GM19351 (cell line): ENCODE measurements around the gene CD2BP2.

Experiments
- ATAC-seq: cut with Tn5 transposase; IDR thresholded peaks from one replicate; pipeline ENCODE4 v1.9.1; 2021; ENCODE audit warnings: mild to moderate bottlenecking, moderate library complexity; ENCODE audit not compliant: unreplicated experiment

CD2BP2 gene

DNA sequence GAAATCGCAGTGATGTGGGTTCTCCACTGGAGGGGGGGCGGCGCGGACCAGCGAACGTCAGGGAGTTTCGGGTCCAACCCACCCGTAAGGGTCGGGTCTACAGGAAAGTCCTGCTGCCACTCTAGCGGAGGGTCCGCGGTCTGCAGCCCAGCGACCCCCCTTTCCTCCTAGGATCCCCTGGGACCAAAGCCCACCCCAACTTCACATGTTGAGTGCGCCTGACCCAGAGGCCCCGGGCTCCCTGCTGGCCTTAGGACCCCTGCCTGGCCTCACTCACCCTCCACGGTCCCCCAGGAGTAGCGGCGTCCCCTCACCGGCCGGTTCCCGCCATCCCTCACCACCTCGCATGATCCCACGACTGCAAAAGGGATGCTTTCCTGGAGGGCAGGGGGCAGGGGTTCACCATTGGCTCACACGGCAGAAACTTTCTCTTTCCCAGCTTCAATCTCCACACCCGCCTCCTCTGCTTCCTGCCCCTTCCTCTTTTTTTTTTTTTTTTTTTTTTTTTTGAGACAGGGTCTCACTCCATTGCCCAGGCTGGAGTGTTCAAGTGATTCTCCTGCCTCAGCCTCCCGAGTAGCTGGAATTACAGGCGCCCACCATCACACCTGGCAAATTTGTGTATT lies 24.2 kb upstream of the CD2BP2 start:
- no peak for ATAC-seq

DNA sequence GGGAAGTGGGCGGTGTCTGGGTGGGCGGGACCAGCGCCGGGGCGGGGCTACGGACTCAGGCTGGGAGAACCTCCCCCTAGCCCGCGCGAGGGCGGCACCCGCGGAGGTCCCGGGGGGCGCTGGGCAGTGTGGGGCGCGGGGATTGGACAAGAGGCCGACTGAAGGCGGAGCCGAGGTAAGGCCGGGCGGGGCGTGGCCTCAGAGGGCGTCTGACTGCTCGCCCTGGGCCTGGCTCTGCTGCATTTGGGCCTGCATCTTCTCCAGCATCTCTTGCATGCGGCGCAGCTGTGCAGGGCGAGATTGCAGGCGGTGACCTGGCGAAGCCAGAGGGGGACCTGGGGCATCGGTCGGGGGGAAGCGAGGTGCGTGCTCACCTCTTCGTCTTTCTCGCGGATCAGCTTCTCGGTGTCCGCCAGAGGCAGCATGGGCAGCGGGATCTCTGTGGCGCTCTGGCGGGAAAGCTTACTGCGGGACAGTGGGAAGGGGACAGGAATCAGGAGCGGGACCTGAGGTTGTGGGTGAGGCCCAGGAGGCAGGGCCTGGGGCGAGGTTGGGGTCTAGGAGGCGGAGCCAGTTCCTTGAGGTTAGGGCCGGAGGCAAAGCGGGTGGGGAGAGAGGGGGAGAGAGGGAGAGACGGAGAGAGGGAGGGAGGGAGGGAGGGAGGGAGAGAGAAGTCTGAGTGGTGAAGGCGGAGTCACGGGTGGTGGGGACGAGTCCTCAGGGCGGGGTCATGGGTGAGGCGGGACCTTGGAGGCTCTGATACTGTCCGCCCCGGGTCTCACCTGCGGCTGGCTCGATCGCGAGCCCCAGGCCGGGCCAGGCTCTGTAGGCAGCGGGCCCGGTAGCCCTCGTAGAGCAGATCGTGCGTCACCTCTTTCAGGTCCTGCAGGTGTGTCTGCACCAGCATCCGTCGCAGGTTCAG lies 23.4 kb upstream of the CD2BP2 start:
- peak; percentile 85 for ATAC-seq

DNA sequence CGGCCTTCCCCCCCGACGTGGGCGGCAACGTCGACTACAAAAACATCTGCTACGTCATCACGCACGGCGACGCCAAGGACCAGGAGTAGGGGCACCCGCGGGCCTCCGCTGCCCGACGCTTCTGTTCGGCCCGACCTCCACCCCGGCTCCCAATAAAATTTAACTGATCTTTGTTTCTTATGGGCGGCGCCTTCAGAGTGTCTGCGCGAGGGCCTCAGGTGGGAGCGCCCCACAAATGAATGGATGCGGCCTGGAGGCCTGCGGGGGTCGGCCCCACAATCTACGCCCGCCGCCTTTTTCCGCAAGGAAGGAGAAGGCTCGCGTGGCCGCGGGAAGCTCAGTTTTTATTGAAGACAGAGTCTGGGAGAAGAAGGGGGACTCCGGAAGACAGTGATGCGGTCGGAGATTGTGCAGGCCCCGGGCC lies 22.7 kb upstream of the CD2BP2 start:
- peak; percentile 27 for ATAC-seq

DNA sequence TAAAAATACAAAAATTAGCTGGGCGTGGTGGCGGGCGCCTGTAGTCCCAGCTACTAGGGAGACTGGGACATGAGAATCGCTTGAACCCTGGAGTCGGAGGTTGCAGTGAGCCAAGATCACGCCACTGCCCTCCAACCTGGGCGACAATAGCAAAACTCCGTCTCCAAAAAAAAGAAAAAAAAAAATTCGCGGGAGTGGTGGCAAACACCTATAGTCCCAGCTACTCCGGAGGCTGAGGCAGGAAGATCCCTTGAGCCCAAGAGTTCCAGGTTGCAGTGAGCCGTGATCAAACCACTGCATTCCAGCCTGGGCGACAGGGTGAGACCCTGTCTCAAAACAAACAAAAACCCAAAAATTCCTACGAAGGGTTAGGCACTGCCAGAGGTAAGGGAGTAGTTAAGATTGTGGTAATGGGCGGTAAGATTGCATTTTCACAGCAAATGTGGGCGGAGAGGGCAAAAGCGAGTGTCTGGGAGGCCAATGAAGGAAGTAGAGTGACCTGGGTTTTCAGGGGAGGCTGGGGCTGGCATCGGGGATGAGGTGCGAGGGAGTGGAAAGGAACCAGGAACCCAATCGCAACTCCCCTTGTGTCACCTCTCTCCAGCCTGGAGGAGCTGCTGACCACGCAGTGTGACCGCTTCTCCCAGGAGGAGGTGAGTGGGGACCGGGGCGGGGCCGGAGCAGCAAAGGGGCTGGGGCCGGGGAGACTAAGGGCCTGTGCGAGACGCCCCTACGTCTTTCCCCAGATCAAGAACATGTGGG lies 22.1 kb upstream of the CD2BP2 start:
- ATAC-seq = no peak

DNA sequence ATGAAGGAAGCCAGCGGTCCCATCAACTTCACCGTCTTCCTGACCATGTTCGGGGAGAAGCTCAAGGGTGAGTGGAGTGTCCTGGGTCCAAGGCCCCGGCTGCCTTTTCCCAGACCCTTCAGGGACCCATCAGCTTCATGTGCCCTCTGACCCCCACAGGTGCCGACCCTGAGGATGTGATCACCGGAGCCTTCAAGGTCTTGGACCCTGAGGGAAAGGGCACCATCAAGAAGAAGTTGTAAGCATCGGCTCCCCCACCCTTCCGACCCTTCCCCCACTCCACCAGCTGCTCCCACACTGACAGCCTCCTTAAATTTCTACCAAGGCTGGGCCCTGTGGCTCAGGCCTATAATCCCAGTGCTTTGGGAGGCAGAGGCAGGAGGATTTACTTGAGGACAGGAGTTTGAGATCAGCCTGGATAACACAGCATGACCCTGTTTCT lies 21.4 kb upstream of the CD2BP2 start:
- ATAC-seq = no peak

DNA sequence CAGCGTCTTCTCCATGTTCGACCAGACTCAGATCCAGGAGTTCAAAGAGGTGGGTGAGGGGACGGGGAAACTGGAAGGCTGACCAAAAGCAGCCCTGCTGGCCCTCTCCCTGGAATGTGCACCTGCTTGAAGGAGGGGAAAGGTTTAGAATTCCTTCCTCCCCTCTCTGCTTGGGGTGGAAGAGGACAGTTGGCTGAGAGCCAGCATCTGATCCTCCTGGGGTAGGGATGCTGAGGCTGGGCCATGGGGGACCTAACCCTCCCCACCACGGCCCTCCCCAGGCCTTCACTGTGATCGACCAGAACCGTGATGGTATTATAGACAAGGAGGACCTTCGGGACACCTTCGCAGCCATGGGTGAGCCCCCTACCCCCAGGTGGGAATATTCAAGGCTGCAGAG lies 20.8 kb upstream of the CD2BP2 start:
- no peak for ATAC-seq

DNA sequence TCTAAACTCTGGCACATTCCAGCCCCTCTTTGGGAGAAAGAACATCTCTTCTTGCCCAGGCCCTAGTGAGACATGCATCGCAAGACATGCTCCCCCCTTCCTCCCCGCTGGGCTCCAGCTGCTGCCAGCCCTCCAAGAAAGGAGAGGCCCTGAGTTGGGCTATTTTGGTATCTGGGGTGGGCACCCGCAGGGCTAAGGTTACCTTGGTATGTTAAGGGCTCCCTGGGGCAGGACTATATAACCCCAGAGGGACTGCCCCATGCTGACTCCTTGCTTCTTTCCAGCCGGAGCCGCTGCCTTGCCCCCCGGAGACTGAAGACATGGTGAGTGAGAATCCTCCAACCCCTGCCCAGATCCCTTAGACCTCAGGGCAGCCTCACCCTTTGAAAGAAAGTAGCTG lies 19.4 kb upstream of the CD2BP2 start, which contains the start of gene MYL11:
MYL11 (plus strand) TSS at position 265 of the 400 bp plus-strand sequence; CDS start at position 321, 56 bp downstream.
- no peak for ATAC-seq

DNA sequence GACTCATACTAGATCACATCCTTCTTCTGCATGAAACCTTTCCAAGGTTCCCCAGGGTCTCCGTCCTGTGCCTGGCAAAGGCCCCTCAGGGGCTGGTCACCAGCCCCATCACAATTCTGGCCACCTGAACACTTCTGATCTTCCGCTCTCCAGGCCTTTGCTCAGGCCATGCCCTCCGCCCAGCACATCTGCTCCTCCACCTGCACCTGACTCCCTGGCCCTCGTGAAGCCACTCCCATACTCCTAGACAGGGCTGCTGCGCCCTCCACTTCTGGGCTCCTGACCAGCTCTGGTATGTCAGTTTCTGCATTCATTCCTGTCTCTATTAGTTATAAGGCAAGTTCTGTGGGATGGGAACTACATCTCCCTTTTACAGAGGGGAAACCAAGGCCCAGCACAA lies 17.6 kb upstream of the CD2BP2 start:
- no peak for ATAC-seq

DNA sequence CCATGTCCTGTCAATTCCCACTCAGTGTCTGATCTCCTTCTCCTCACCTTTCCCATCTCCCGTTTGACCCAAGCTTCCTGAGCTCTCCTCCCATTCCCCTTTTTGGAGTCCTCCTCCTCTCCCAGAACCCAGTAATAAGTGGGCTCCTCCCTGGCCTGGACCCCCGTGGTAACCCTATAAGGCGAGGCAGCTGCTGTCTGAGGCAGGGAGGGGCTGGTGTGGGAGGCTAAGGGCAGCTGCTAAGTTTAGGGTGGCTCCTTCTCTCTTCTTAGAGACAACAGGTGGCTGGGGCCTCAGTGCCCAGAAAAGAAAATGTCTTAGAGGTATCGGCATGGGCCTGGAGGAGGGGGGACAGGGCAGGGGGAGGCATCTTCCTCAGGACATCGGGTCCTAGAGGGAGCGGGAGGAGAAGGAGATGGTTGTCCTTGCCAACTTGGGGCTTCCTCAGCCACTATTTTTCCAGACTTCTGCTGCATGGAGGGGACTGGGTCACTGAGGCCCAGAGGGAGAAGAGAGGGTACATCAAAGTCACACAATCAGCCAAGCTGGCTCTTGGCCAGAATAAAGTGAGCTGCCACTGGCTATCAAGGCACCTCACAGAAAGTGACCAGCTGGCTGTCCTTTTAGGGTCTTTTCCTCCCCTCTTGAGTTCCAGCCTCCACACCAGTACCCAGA lies 17.1 kb upstream of the CD2BP2 start:
- no peak for ATAC-seq

DNA sequence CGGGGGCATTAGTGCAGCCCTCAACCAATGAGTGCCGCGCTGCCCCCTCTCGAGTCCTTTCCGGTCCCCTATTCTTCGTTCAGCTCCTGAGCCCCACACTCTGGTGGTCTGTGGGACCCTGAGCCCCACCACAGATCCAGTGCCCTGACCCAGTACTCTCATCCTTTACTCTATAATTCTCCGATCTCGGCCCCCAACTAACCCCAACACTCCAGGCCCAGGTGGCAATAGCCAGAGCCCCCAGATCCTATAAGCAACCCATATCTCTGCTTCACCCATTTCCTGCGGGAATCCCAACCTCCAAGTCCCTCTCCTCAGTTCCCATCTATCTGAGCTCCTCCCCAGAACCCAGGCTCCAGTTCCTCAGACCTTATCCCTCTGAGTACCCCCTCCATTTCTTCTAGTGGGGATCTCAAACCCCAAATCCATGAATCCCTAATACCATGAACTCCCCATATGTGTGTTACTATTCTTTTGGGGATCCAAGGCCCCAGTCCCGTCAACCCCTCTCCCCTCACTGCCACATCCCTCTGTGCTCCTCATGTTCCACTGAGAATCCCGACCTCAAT lies 16.2 kb upstream of the CD2BP2 start:
- no peak for ATAC-seq

DNA sequence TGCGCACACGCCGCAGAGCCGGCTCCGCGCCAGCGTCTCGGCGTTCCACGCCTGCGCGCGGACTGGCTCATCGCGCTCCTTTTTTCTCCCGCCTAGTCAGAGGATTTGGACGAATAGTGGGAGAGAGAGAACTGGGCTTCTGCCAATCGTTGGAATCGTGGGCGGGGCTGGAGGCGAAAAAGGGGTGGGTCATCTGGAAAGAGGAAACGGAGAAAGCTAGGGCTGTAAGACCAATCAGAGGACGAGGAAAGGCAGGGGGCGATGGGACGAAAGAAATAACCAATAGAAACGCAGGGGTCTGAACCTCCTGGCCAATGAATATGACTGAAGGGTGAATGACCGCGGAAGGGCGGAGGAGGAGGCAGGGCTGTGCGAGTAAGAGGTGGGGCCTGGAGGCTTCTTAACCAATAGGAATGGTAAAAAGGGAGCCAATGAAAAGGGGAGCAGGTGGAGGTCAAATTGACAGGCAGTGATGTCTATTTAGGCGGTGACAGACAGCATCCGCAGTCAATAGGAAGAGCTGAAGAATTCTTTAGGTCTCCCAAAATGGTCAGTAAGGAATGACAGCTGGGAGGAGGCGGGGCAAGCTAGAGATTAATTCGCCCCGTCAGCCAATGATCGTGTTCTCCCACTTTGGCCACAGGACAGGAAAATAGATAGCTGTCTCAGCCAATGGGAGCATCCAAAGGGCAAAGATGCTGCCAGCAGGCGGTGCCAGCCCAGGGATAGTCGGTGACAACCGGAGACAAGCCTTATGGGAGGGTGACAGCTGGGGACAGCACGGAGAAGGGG lies 15.5 kb upstream of the CD2BP2 start, which contains the start of gene TBC1D10B:
TBC1D10B (minus strand) TSS at position 39 of the 792 bp plus-strand sequence. CDS start 311 bp downstream, outside the sequence.
- ATAC-seq = peak; percentile 81

DNA sequence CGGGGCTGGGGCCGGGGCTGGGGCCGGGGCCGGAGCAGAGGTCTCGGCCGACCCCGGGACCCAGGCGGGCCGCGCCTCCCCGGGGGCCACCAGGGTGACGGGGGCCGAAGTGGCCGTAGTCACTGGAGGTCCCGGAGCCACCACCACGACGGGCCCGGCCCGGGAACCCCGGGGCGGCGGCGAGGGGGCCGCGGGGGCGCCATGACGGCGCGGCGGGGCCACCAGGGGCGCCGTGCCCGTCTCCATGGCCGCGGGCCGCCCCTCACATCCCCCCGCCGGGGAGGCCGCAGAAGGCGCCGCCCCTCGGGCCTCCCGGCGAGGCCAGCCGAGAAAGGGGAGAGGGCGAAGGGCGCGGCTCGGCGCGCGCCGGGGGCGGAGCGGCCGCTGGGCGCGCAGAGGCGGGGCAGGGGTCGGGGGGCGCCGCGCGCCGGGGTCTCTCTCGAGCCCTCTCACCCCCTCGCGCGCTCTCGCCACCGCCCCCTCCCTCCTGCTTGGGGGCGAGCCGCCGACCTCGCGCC lies 14.9 kb upstream of the CD2BP2 start:
- peak; percentile 10 for ATAC-seq

DNA sequence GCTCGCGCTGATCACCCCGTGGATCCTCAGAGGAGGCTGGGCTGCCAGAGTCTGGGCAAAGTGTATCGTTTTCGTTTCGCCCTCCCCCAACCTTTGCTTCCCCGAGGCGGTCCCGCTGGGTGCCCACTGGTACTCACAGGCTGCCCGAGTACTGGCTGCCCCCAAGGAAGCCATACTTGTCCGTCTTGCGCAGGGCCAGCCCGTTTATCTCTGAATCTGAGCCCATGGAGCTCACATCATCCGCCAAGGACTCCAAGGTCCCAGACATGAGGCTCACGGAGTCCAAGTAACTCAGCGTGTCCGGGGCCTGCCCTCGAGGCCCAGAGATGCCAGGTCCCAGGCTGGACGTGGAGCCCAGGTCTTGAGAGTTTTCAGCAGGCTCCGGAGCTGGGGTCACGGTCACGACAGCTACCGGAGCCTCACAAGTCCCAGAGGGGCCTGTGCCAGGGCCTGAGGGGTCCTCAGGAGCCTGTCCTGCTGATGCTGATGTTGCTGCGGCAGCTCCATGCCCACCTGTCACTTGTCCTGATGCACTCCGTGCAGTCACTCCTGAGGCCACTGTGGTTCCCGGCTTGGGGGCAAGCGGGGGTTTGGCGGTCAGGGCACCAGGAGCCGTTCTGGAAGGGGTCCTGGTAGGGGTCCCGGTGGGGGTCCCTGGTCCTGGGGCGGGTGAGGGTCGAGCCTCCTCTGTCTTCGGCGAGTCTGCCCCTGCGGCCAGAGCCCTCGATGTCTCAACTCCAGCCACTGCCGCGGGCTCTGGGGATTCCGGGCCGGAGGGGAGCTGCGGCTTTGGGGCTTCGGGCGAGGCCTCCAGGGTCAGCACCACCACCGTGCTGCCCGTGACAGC lies 14.2 kb upstream of the CD2BP2 start:
- no peak for ATAC-seq

DNA sequence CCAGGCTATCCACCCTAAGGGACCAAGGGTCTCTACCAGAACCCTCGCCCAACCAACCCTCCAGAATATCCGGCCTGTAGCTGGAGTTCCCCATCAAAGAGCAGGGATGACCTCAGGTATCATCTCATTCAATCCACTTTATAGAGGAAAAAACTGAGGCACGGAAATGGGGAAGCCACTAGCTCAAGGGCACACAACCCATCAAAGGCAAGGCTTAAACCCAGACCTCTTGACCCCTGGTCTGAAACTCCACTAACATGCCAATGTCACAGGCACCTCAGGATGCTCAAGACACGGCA lies 13.6 kb upstream of the CD2BP2 start:
- no peak for ATAC-seq

DNA sequence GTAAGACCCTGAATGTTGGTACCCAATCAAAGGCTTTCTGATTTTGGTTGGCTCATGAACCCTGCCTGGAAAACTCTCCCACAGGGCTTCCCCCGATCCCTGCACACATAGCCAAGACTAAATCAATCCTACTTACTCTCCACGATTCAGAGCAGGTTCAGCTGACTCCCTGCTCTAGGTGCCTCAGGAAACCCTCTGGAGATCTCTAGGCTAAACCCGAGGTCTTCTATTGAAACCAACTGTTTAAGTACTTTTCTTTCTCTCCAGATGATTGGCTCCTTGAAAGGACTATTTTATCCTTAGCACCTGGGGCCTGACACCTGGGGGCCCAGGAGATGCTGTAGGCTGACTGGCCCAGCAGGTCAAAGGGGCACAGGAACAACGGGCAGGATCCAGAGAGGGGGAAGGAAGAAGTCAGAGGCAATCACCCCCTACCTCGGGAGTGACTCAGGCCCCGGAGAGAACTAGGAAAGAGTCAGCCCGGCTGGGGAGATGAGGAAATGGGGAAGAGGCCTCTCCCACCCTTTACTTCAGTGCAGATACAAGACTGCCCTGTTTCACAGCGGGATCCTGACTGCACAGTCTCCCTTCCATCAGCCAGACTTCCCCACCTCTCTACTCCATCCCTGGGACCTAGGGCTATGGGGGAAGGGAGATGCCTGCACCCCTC lies 13.1 kb upstream of the CD2BP2 start:
- no peak for ATAC-seq

DNA sequence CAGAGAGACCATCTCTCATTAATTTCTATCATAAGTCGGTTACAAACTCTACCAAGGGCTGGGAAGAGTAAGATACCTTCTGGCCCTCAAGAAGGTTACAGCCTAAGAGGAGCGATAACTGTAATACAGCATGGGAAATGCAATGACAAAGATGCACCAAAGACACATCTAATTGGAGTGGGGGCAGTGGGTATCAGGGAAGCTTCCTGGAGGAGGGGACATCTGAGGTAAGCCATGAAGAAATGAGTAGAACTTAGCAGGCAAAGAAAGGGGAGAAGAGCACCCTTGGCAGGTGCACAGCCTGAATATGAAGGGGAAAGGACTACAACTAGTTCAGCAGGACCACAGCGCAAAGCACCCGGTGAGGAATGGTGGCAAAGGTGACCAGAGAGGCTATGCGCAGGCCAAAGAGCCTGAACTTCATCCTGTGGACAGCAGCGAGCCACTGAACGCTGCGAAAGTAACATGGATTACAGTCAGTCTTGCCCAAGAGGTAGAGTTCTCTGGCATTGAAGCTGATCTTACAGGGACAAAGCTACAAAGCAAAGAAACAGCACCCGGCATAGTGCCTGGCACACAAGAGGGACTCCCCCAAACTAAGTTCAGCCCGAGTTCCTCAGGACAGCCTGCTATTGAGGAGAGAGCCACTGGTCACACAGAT lies 12.4 kb upstream of the CD2BP2 start:
- no peak for ATAC-seq

DNA sequence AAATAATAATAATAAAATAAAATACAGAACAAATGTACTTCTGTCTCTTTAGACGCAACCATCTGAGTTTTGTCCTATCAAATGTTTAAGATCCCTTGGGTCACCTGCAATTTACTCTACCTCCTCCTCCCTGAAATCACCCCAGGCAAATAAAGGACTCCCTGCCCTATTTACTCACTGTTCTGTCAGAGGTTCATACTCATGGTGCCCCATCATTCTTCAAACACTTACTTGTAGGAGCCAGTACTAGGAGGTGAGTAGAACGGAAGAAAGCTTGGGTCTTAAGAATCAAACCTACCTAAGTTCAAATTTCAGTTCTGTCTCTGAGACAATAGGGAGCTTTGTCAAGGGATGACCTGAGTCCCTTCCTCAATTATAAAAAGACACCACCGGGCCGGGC lies 11.4 kb upstream of the CD2BP2 start:
- no peak for ATAC-seq

DNA sequence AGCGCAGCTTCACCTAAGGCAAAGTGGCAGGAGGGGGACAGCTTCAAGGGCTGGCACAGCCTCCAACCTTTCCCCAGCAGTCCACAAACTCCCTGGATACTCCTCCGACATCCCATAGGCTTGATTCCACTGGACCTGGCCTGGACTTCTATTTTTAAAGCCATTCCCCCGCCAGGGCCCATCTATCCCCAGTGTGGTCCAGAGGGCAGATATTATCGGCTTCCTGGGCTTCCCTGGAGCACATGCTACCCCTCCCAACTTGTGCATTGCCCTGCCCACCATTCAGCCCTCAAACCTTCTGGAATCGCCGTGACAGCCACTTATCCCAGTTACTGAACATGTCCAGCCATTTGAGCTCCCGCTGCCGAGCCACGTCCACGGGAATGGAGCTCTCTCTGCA lies 10.1 kb upstream of the CD2BP2 start:
- ATAC-seq = no peak
